Measurements from ENCODE around the gene HOXC5.

Gene HOXC5

DNA sequence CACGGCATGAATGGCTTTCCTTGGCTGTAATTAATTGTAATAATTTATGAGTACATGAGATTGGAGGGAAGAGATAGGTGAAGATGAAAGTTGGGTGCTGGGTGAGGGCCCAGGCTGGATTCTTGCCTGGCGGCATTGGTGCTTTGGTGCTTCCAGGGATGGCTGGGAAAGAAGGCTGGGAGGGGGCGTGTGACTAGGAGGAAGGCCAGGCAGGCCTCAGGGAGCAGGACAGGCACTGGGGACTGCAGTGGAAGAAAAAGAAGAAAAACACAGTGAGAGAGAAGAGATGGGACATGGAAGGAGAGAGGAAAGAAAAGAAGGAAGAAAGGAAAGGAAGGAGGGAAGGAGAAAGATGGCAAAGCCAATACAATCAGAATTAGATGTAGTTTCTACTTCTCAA is 29.2 kb upstream of the HOXC5 start:
- no peak for DNase-seq (ENCODE audit: low read depth)
- no peak overlapping the region for H3K4me3 ChIP-seq (ENCODE audit: low read depth, low read length)
- in situ Hi-C loops (cut with HindIII; ENCODE audit: low sequenced_read_pairs) = no loop called here
- TF ChIP-seq, protein P1, sequence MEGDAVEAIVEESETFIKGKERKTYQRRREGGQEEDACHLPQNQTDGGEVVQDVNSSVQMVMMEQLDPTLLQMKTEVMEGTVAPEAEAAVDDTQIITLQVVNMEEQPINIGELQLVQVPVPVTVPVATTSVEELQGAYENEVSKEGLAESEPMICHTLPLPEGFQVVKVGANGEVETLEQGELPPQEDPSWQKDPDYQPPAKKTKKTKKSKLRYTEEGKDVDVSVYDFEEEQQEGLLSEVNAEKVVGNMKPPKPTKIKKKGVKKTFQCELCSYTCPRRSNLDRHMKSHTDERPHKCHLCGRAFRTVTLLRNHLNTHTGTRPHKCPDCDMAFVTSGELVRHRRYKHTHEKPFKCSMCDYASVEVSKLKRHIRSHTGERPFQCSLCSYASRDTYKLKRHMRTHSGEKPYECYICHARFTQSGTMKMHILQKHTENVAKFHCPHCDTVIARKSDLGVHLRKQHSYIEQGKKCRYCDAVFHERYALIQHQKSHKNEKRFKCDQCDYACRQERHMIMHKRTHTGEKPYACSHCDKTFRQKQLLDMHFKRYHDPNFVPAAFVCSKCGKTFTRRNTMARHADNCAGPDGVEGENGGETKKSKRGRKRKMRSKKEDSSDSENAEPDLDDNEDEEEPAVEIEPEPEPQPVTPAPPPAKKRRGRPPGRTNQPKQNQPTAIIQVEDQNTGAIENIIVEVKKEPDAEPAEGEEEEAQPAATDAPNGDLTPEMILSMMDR (IDR thresholded peaks at IDR 0.05; ENCODE audit: low read depth, low read length, missing control alignments) = no peak

GRCh38 chr12:54004063-54004840 is 28.6 kb upstream of the HOXC5 start:
- no peak overlapping the region for H3K4me3 ChIP-seq (ENCODE audit: low read depth, low read length)
- in situ Hi-C loops (cut with HindIII; ENCODE audit: low sequenced_read_pairs) = no loop called here
- TF ChIP-seq, protein P1 (IDR thresholded peaks at IDR 0.05; ENCODE audit: low read depth, low read length, missing control alignments) = no peak
- DNase-seq (ENCODE audit: low read depth) = no peak

DNA sequence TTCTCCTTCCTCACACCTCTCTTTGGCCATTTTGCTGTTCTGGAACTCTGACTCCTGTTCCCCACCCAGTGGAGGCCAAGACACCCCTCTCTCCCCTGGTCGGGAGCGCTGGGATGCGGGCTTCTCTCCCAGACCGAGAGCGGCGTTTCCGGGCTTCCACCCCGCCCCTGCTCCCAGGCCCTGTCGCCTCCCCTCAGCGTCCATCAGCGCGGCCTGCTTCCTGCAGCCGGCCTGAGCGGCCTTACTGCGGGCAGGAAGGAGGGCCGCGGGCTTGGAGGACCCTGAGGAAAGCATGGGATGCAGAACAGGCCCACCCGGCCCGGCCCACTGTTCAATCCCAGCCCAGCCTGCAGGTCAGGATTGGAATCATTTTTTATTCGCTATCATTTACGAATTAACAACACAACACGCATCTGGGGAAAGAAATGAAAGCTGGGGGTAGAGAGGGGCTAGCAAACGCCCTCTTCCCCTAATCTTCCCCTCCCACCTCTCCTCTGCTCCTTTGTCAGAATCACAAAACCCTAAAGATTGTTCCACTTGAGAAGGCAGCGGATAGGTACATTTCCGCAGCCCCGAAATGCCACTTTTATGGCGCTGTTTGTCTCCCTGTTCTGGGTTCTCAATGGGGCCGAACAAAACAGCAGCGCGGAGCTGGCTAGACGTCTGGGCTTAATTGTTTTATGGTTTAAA is 27.9 kb upstream of the HOXC5 start:
- in situ Hi-C loops (cut with HindIII; ENCODE audit: low sequenced_read_pairs) = no loop called here
- TF ChIP-seq, protein P1 (IDR thresholded peaks at IDR 0.05; ENCODE audit: low read depth, low read length, missing control alignments) = no peak
- H3K4me3 ChIP-seq (ENCODE audit: low read depth, low read length) = no peak overlapping the region
- no peak for DNase-seq (ENCODE audit: low read depth)

GRCh38 chr12:54005531-54005852 is 27.4 kb upstream of the HOXC5 start:
- TF ChIP-seq, protein P1 (IDR thresholded peaks at IDR 0.05; ENCODE audit: low read depth, low read length, missing control alignments) = no peak
- in situ Hi-C loops (cut with HindIII; ENCODE audit: low sequenced_read_pairs) = no loop called here
- DNase-seq (ENCODE audit: low read depth) = no peak
- H3K4me3 ChIP-seq (ENCODE audit: low read depth, low read length) = no peak overlapping the region

- in situ Hi-C loops (cut with HindIII; ENCODE audit: low sequenced_read_pairs) = no loop called here
- peak; percentile 40 for DNase-seq (ENCODE audit: low read depth)
- TF ChIP-seq, protein P1 (IDR thresholded peaks at IDR 0.05; ENCODE audit: low read depth, low read length, missing control alignments) = peak; percentile 81
- H3K4me3 ChIP-seq (ENCODE audit: low read depth, low read length) = no peak overlapping the region
Measured at GRCh38 chr12:54005853-54006558, 26.8 kb upstream of the HOXC5 start.

GRCh38 chr12:54006559-54007220 is 26.2 kb upstream of the HOXC5 start:
- DNase-seq (ENCODE audit: low read depth) = no peak
- H3K4me3 ChIP-seq (ENCODE audit: low read depth, low read length) = no peak overlapping the region
- in situ Hi-C loops (cut with HindIII; ENCODE audit: low sequenced_read_pairs) = no loop called here
- TF ChIP-seq, protein P1 (IDR thresholded peaks at IDR 0.05; ENCODE audit: low read depth, low read length, missing control alignments) = no peak
